ENCODE results near the gene SNTN. TPM values are rescaled to one million over a fixed set of nuclear protein-coding genes. Genes with fewer than 3 reads are reported as not detected.

Gene SNTN
- total RNA-seq, 4 donors from 2014 or later, result not detected

- TF ChIP-seq CTCF (IDR thresholded peaks at IDR 0.05; ENCODE audit: low read depth), result no peak
Observed at GRCh38 chr3:63673111-63673510, 20.6 kb downstream of the SNTN start.

- no peak for TF ChIP-seq CTCF (IDR thresholded peaks at IDR 0.05; ENCODE audit: low read depth)
Observed at GRCh38 chr3:63674586-63674985, 22.1 kb downstream of the SNTN start.

- no peak for TF ChIP-seq CTCF (IDR thresholded peaks at IDR 0.05; ENCODE audit: low read depth)
Observed at GRCh38 chr3:63679186-63679585, 26.7 kb downstream of the SNTN start.

GRCh38 chr3:63684081-63684480 lies 31.6 kb downstream of the SNTN start:
- TF ChIP-seq CTCF (IDR thresholded peaks at IDR 0.05; ENCODE audit: low read depth), result no peak

- TF ChIP-seq CTCF (IDR thresholded peaks at IDR 0.05; ENCODE audit: low read depth), result no peak
Observed at GRCh38 chr3:63685340-63685739, 32.9 kb downstream of the SNTN start.

- TF ChIP-seq CTCF (IDR thresholded peaks at IDR 0.05; ENCODE audit: low read depth), result no peak
Observed at GRCh38 chr3:63687278-63688225, 35.1 kb downstream of the SNTN start.

GRCh38 chr3:63689285-63689684 lies 36.8 kb downstream of the SNTN start:
- no peak for TF ChIP-seq CTCF (IDR thresholded peaks at IDR 0.05; ENCODE audit: low read depth)
